ENCODE measurements around the gene NPTXR. TPM values are rescaled to one million over a fixed set of nuclear protein-coding genes. Genes with fewer than 3 reads are reported as not detected.

Gene NPTXR
- total RNA-seq, 1 experiment from 2014 or later: 12.8 TPM

DNA sequence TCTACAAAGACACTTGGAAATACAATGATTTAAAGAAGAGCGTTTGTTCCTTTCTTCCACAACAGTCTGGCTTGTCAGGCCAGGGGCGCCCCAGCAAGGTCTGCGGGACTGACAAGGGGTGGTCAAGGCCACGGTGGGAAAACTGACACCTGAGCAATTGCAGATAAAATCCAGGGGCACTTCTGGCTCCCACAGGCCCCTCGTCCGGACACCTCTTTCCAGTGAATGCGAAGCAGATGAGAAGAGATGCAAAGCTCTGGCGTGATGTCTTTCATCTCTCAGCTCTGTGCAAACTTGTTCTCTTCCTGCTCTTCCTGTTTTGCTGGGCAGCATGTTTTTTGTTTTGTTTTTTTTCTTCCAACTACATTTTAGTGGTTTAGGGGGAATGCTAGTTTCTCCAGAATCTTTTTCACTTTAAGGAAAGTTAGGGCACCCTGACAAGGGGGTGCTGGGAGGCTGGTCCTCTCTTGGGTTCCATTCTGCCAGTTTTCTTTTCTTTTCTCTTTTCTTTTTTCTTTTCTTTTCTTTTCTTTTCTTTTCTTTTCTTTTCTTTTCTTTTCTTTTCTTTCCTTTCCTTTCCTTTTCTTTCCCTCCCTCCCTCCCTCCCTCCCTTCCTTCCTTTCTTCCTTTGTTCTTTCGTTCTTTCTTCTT is 39.3 kb upstream of the NPTXR start:
- Histone ChIP-seq H3K27me3 (ENCODE audit: insufficient read depth, low read length) (no peaks in the 10 kb centered on the region), H3K9me2 (ENCODE audit: insufficient read depth) (no peaks in the 10 kb centered on the region), H3K79me2 (ENCODE audit: insufficient read depth, low read length) (no peaks in the 10 kb centered on the region), H3K27ac (ENCODE audit: low read depth, low read length) (no peak overlapping the region), H2AFZ (ENCODE audit: low read depth, low read length, poor library complexity, severe bottlenecking) (no peak overlapping the region), H3K9me3 (ENCODE audit: control insufficient read depth in 1 of 2, insufficient read depth in 1 of 2, low read depth in 1 of 2, low read length in 2 of 2) (no peaks in the 10 kb centered on the region), H4K20me1 (ENCODE audit: insufficient read depth) (no peaks in the 10 kb centered on the region), H3K4me3 (replicated peaks in 1 of 2; ENCODE audit: low read depth in 1 of 2, low read length in 2 of 2) (no peak overlapping the region), H3K4me2 (ENCODE audit: low read length) (no peak overlapping the region), H3K9ac (ENCODE audit: low read length) (no peak overlapping the region), H3K4me1 (ENCODE audit: control insufficient read depth in 1 of 2, insufficient read depth in 2 of 2, low read length in 2 of 2) (peaks cover 0 to 2% of the 10 kb centered on the region in 2 experiments; a peak in 1 of 4 replicates), H3K36me3 (ENCODE audit: control insufficient read depth in 1 of 2, insufficient read depth in 2 of 2, low read length in 2 of 2) (no peaks in the 10 kb centered on the region)
- intact Hi-C loops (cut with micrococcal nuclease): no loop called here
- ChIA-PET CTCF (interaction anchor here (1.2 kb wide), 1 partner anchor 13 kb away, joined by 3 read pairs; no protein-coding TSS in a partner anchor), POLR2A (no interaction called here), RAD21 (ENCODE audit: low non-redundant PET in 1 of 2, low total read pairs in 2 of 2, uncharacterized antibody in 2 of 2, unreplicated experiment in 2 of 2) (no interaction called here)
- DNase-seq (ENCODE audit: low read depth, low spot score) (no peak), ATAC-seq (no peak)
- BruUV-seq (replicated peaks): no TSS peak
- TF ChIP-seq EGR1 (IDR thresholded peaks at IDR 0.05; ENCODE audit: low read depth): no peak
- TF ChIP-seq YY1 (IDR thresholded peaks at IDR 0.05; ENCODE audit: extremely low read depth, insufficient replicate concordance, low read depth, low read length): no peak

GRCh38 chr22:38881997-38882879 is 38.4 kb upstream of the NPTXR start:
- no peak for ATAC-seq
- H3K4me3 ChIP-seq (replicated peaks in 1 of 2; ENCODE audit: low read depth in 1 of 2, low read length in 2 of 2): no peak overlapping the region
- TF ChIP-seq YY1 (IDR thresholded peaks at IDR 0.05; ENCODE audit: extremely low read depth, insufficient replicate concordance, low read depth, low read length): no peak
- no peak for TF ChIP-seq EZH2 (IDR thresholded peaks at IDR 0.05)
- no peak for TF ChIP-seq EZH2phosphoT487 (IDR thresholded peaks at IDR 0.05; ENCODE audit: borderline replicate concordance)
- no peak for TF ChIP-seq REST (IDR thresholded peaks at IDR 0.05; ENCODE audit: low read depth)
- no peak for TF ChIP-seq TCF7L2 (IDR thresholded peaks at IDR 0.05; ENCODE audit: borderline replicate concordance, extremely low read depth, insufficient read depth, insufficient read length)
- TF ChIP-seq SIN3A (IDR thresholded peaks at IDR 0.05; ENCODE audit: low read depth): no peak
- intact Hi-C loops (cut with micrococcal nuclease): no loop called here
- no peaks in the 10 kb centered on the region for H3K9me2 ChIP-seq (ENCODE audit: insufficient read depth)
- H3K27ac ChIP-seq (ENCODE audit: low read depth, low read length): no peak overlapping the region
- ChIA-PET CTCF (no interaction called here), POLR2A (no interaction called here), RAD21 (ENCODE audit: low non-redundant PET in 1 of 2, low total read pairs in 2 of 2, uncharacterized antibody in 2 of 2, unreplicated experiment in 2 of 2) (no interaction called here)
- no peaks in the 10 kb centered on the region for H4K20me1 ChIP-seq (ENCODE audit: insufficient read depth)
- DNase-seq (ENCODE audit: low read depth, low spot score): no peak
- no peaks in the 10 kb centered on the region for H3K79me2 ChIP-seq (ENCODE audit: insufficient read depth, low read length)
- H3K9ac ChIP-seq (ENCODE audit: low read length): no peak overlapping the region
- no peaks in the 10 kb centered on the region for H3K9me3 ChIP-seq (ENCODE audit: control insufficient read depth in 1 of 2, insufficient read depth in 1 of 2, low read depth in 1 of 2, low read length in 2 of 2)
- no peaks in the 10 kb centered on the region for H3K27me3 ChIP-seq (ENCODE audit: insufficient read depth, low read length)
- no peaks in the 10 kb centered on the region for H3K36me3 ChIP-seq (ENCODE audit: control insufficient read depth in 1 of 2, insufficient read depth in 2 of 2, low read length in 2 of 2)
- no TSS peak for BruUV-seq (replicated peaks)
- H2AFZ ChIP-seq (ENCODE audit: low read depth, low read length, poor library complexity, severe bottlenecking): no peak overlapping the region
- H3K4me2 ChIP-seq (ENCODE audit: low read length): no peak overlapping the region
- H3K4me1 ChIP-seq (ENCODE audit: control insufficient read depth in 1 of 2, insufficient read depth in 2 of 2, low read length in 2 of 2): peaks cover 0 to 2% of the 10 kb centered on the region in 2 experiments; a peak in 1 of 4 replicates

Measured in HCT116 (cell line).